ENCODE measurements around the gene LRRC63. TPM values are rescaled to one million over a fixed set of nuclear protein-coding genes. Genes with fewer than 3 reads are reported as not detected.
A peak's percentile ranks its signal among the peaks of the same experiment; 100 is the strongest.

Gene LRRC63
- total and polyA plus RNA-seq, 9 of the 15 experiments (the other 6 are each of a cell fraction or from before 2014, with no cell fraction given): 0.07 to 0.41 (median 0.24) TPM; not detected in 1

DNA sequence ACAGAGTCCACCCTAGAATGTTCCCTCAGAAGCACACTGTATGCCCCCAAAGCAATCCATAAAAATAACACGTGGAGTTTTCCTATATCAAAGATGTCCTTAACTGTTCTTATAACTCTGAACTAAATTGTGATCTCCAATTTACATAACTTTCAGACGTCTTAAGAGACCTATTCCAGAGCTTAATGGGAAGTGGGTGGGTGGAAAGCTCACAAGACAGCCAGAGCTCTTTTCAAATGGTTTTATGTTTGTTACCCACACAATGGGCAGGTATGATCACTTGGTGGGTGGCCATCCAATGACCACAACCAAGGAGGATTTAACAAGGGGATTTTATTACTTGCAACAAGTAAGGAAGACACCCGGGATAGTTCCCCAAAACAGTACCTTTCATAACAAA, 81.7 kb downstream of the LRRC63 start:
- Histone ChIP-seq H3K27ac (ENCODE audit: extremely low read depth, low read depth, low read length) (no peak overlapping the region), H3K4me1 (replicated peaks in 1 of 2; ENCODE audit: control insufficient read depth in 2 of 2, insufficient read depth in 2 of 2, low read length in 2 of 2) (peaks cover 0 to 31% of the 10 kb centered on the region in 2 experiments; a peak in 3 of 5 replicates), H3K79me2 (ENCODE audit: control insufficient read depth, insufficient read depth, low read length) (no peaks in the 10 kb centered on the region), H3K4me3 (no peak overlapping the region), H3K9ac (ENCODE audit: insufficient read depth in 1 of 2, low read depth in 2 of 2, low read length in 2 of 2) (no peak overlapping the region), H2AFZ (ENCODE audit: low read depth, low read length) (peak overlapping the region; percentile 7; the same call in 1 of the 2 replicates), H3K9me3 (replicated peaks; ENCODE audit: control insufficient read depth, insufficient read depth, low read depth, low read length) (no peaks in the 10 kb centered on the region), H4K20me1 (replicated peaks; ENCODE audit: control insufficient read depth, insufficient read depth, low read length) (no peaks in the 10 kb centered on the region), H3K36me3 (ENCODE audit: control insufficient read depth, insufficient read depth, low read length) (no peaks in the 10 kb centered on the region), H3K27me3 (ENCODE audit: control insufficient read depth in 2 of 2, insufficient read depth in 2 of 2, low read length in 2 of 2) (no peaks in the 10 kb centered on the region), H3K4me2 (ENCODE audit: insufficient read depth, low read length) (no peak overlapping the region), H3K9me1 (ENCODE audit: control insufficient read depth, insufficient read depth, low read length) (no peaks in the 10 kb centered on the region)
- ChIA-PET CTCF (ENCODE audit: low intra/inter-chr PET ratio) (no interaction called here), POLR2A (no interaction called here)
- in situ Hi-C loops (cut with MboI) (loop anchor here (10.0 kb wide), 1 partner anchor 139 kb away; no protein-coding TSS in a partner anchor), intact Hi-C loops (cut with micrococcal nuclease) (no loop called here)
- DNase-seq (ENCODE audit: extremely low read depth in 1 of 4, low spot score in 3 of 4): no peak
- peak; percentile 23 for FAIRE-seq
- 10% methylated on average over 3 of the region's 3 CpGs for WGBS (ENCODE audit: insufficient coverage, low coverage, missing lambda C conversion rate)
- TF ChIP-seq ZNF764 (CRISPR knock-in tag; IDR thresholded peaks at IDR 0.05; ENCODE audit: low read depth) (no peak), MAFG (tag; conservative IDR thresholded peaks at IDR 0.05) (no peak), HSF4 (CRISPR knock-in tag; IDR thresholded peaks at IDR 0.05; ENCODE audit: borderline replicate concordance) (no peak), ZNF3 (CRISPR knock-in tag; IDR thresholded peaks at IDR 0.05) (no peak), RAD21 (CRISPR knock-in tag; conservative IDR thresholded peaks at IDR 0.05 in 1 of 2, IDR thresholded peaks at IDR 0.05 in 1 of 2) (no peak), TFAM (CRISPR knock-in tag; conservative IDR thresholded peaks at IDR 0.05) (no peak), MEF2A (IDR thresholded peaks at IDR 0.05; ENCODE audit: control insufficient read depth, low read depth, low read length) (no peak), ZNF197 (CRISPR knock-in tag; IDR thresholded peaks at IDR 0.05; ENCODE audit: low read depth) (no peak), ZNF57 (CRISPR knock-in tag; IDR thresholded peaks at IDR 0.05) (no peak), RBFOX2 (IDR thresholded peaks at IDR 0.05; ENCODE audit: low read depth, low read length) (no peak), THRAP3 (IDR thresholded peaks at IDR 0.05; ENCODE audit: borderline replicate concordance) (no peak), ZNF79 (CRISPR knock-in tag; IDR thresholded peaks at IDR 0.05; ENCODE audit: low read depth) (no peak), JUNB (CRISPR knock-in tag; conservative IDR thresholded peaks at IDR 0.05) (no peak), ZNF174 (CRISPR knock-in tag; IDR thresholded peaks at IDR 0.05) (no peak), TEAD4 (IDR thresholded peaks at IDR 0.05; ENCODE audit: low read length) (no peak), TEAD4 (CRISPR knock-in tag; IDR thresholded peaks at IDR 0.05; ENCODE audit: borderline replicate concordance) (no peak)
- TF ChIP-seq, protein P1, sequence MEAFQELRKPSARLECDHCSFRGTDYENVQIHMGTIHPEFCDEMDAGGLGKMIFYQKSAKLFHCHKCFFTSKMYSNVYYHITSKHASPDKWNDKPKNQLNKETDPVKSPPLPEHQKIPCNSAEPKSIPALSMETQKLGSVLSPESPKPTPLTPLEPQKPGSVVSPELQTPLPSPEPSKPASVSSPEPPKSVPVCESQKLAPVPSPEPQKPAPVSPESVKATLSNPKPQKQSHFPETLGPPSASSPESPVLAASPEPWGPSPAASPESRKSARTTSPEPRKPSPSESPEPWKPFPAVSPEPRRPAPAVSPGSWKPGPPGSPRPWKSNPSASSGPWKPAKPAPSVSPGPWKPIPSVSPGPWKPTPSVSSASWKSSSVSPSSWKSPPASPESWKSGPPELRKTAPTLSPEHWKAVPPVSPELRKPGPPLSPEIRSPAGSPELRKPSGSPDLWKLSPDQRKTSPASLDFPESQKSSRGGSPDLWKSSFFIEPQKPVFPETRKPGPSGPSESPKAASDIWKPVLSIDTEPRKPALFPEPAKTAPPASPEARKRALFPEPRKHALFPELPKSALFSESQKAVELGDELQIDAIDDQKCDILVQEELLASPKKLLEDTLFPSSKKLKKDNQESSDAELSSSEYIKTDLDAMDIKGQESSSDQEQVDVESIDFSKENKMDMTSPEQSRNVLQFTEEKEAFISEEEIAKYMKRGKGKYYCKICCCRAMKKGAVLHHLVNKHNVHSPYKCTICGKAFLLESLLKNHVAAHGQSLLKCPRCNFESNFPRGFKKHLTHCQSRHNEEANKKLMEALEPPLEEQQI (IDR thresholded peaks at IDR 0.05): no peak
- TF ChIP-seq, protein P2, sequence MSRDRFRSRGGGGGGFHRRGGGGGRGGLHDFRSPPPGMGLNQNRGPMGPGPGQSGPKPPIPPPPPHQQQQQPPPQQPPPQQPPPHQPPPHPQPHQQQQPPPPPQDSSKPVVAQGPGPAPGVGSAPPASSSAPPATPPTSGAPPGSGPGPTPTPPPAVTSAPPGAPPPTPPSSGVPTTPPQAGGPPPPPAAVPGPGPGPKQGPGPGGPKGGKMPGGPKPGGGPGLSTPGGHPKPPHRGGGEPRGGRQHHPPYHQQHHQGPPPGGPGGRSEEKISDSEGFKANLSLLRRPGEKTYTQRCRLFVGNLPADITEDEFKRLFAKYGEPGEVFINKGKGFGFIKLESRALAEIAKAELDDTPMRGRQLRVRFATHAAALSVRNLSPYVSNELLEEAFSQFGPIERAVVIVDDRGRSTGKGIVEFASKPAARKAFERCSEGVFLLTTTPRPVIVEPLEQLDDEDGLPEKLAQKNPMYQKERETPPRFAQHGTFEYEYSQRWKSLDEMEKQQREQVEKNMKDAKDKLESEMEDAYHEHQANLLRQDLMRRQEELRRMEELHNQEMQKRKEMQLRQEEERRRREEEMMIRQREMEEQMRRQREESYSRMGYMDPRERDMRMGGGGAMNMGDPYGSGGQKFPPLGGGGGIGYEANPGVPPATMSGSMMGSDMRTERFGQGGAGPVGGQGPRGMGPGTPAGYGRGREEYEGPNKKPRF (IDR thresholded peaks at IDR 0.05; ENCODE audit: low read depth, low read length): no peak
- TF ChIP-seq, protein P3, sequence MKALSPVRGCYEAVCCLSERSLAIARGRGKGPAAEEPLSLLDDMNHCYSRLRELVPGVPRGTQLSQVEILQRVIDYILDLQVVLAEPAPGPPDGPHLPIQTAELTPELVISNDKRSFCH (CRISPR knock-in tag; IDR thresholded peaks at IDR 0.05): no peak
- TF ChIP-seq, protein P3 (tag; IDR thresholded peaks at IDR 0.05): no peak
- BruUV-seq (replicated peaks): no TSS peak
- ATAC-seq: no peak

All from K562 (cell line).